Epidermal melanocyte (primary cell): ENCODE measurements around the gene RXRA.

Source experiments
- DNase-seq: peaks from one replicate; pipeline ENCODE4 v3.0.0; 2011; ENCODE audit warnings: low spot score; ENCODE audit not compliant: insufficient read length

The RXRA gene

DNA sequence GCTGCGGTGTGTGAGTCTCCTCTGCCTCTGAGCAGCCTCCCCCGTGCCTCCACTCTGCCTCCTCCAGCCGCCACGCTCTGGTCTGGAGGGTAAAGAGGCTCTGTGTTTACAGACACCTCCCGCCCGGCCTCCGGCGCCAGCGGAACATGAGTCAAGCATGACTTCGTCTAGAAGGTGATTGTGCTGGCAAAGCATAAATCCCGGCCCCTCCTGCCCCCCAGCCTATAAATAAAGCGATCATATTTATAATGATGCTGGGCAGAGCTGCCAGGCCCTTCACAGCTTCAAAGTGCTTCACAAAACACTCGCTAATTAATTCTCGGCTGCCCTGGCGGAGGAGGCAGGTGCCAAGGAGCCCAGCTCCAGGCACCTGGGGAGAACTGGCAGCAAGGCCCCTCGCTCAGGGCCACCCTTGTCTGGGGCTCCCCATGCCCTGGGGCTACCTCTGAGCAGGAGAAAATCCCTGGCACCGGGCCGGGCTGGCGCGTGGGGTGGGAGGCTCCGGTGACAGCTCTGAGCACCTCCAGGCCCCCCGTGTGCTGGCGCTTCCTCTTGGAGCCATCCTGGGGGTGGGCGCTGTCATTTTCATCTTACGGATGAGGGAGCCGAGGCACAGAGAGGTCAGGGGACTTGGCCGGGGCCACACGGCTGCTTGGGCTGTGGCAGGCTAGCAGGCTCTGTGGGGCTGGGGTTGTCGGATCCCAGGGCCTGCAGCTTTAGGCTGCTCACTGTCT lies 87.8 kb downstream of the RXRA start:
- peak; percentile 75 for DNase-seq

DNA sequence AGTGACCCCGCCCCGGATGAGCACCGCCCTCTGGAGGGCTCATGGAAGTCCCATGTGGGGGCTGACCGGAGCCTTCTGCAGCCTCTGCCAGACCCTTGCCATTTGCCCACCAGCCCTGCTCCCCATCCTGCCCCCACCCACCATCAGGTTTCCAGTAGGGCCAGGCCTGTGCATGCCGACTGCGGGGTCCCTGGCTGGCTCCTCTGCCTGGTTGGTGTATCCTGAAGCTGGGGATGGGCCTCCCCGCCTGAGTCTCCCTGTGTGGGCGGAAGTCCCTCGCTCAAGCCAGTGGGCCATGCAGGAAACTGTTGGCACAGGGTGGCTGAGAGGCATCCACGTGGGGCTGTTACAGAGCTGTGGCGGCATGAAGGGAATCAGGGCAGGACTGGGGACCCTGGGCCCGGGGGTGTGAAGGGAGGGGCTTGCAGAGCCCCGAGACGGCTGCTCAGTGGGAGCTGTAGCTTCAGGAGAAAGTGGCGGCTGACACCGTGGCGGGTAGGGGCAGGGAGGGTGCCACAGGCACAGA lies 88.7 kb downstream of the RXRA start:
- DNase-seq = no peak

DNA sequence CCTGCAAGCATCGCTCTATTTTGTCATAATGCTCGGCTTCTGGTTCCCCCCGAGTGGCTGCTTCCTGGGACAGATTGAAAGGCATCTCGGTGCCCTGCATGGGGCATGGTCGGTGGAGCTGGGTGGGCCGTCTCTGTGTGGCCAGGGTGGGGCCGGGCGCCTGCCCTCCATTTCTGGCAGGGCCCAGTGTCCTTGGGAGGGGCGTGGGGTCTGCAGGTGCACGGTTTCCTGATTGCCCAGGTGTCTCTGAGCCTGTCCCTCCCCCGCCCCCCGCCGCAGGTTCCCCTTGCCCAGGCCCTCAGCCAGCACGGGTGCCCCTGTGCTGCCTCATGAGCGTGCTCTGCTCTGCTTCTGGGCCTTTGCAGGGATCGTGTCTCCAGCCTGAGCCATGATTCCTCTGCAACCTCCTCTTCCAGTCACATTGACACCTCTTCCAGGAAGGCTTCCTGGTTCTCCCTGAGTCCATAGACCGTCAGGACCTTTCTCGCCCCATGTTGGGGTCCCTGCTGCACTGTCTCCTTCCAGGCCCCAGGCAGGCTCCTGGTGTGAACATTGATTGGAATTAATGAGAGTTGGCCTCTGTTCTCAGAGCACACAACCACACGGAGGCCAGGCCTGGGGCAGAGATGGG lies 90.2 kb downstream of the RXRA start:
- no peak for DNase-seq

DNA sequence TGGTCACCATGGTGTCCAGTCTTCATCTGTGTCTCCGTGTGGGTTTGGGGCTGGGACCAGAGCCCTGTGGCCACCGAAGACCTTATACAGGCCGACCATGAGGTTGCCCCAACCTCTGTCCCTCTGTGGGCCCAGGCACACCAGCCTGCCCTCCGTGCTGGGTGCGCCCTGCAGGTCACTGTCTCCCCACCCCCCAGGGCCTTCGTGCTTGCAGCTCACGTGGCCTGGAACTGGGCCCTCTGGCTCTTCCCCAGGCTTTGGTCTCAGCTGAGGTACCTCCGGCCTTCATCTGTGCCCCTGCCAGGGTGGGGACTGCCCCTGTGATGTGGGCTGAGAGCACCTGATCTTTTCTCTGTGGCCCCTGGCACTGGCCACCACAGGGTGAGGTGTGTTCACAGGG lies 92.1 kb downstream of the RXRA start:
- DNase-seq = no peak

- DNase-seq = no peak
These were observed 92.9 kb downstream of the RXRA start for GRCh38 chr9:134419000-134419683.

DNA sequence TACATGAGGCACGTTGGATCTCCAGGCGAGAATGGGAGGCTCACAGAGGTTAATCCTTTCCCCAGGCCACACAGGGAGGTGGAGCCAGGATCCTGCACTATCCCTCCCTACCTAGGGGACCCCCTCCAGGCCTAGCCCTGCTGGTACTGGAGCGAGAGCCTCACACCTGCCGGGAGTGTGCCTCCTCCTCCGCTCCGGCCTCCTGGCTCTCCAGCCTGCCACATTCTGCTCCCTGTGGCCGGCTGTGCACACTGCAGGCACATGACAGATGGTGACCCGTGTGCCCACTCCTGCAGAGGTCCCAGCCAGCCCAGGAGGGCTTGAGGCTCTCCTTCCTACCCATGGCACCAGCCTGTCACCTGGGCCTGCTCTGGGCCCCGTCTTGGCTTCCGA lies 93.4 kb downstream of the RXRA start:
- DNase-seq = no peak

DNA sequence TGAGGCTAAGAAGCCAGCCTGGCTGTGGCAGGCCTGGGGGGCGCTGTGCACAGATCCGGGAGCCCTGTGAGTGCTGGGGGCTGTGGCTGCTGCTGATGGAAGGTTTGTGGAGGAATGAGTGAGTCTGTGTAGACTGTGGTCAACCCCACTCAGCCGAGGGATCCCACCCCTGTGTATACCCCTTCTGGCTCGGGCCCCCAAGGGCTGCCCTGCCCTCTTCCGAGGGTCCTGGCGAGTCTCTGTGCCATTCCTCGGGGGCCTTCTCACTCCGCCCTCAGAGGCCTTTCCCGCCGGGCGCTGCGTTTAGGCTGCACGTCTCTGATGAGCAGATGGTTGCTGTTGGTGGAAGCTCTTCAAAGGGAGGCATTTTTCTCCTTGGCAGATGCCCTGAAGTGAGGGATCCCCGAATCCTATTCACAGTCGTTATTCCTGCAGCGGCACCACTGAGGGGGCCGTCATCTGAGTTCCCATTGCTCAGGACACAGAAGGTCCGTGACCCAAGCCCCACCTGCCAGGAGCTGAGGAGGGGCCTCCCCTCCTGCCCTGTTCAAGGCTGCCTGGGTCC lies 94.1 kb downstream of the RXRA start:
- DNase-seq = no peak

GRCh38 chr9:134420974-134421432 lies 94.7 kb downstream of the RXRA start:
- DNase-seq = no peak

GRCh38 chr9:134421888-134422287 lies 95.6 kb downstream of the RXRA start:
- no peak for DNase-seq

DNA sequence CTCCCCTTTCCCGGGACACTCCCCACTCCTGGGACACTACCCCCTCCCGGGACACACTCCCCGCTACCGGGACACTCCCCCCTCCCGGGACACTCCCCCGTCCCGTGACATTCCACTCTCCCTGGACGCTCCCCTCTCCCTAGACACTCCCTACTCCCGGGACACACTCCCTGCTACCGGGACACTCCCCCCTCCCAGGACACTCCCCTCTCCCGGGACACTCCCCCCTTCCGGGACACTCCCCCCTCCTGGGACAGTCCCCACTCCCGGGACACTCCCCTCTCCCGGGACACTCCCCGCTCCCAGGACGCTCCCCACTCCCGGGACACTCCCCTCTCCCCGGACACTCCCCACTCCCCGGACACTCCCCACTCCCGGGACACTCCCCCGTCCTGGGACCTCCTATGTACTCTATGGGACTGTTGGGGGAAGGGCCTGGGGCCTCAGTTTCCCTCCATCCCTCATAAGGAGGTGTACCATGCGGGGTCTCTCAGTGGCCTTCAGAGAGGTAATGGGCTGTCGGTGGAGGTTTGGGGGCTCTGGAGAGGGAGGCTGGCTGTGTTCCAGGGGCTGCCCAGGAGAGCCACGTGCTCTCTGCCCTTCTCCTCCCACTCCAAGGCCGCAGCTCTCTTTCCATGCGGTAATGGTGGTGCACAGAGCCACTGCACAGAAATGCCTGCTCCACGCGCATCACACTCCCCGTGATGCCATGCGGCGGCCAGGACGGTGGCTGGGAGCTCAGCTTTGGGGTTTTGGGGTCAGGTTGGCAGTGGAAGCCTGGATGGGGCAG lies 96.2 kb downstream of the RXRA start:
- no peak for DNase-seq

GRCh38 chr9:134423166-134423565 lies 96.9 kb downstream of the RXRA start:
- DNase-seq = no peak

- DNase-seq = no peak
These were observed 97.5 kb downstream of the RXRA start for GRCh38 chr9:134423749-134424148.

GRCh38 chr9:134424818-134425217 lies 98.6 kb downstream of the RXRA start:
- DNase-seq = no peak

- no peak for DNase-seq
These were observed 99.1 kb downstream of the RXRA start for GRCh38 chr9:134425401-134425800.

GRCh38 chr9:134425812-134426211 lies 99.6 kb downstream of the RXRA start:
- no peak for DNase-seq

- DNase-seq = no peak
These were observed 100.2 kb downstream of the RXRA start for GRCh38 chr9:134426436-134426835.

DNA sequence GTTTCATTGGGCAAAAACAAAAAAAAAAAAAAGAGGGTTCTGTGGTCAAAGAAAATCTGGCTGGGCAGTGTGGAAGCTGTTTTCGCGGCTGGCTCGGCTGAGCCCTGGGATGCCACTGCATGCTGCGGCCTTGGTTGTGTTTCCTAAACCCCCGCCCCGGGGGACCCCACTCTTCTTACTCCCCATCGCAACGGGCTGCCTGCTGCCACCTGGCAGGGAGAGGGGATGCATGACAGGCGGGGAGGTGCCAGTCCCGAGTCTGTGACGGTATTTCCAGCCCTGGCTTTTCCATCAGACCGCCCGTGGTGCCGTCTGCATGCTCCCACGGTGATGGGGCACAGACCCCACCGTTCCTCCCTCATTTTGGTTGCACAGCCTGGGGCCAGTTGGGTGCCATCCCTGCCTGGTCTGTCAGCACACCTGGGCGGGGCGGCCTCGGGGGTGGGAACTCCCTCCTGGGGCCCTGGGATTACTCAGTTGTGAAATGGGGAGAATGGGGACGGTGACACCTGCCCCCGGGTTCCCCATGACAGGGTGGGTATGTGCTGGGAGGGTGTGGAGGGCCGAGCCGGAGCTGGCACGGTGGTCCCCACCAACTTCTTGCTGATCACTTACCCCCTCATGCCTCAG lies 101.0 kb downstream of the RXRA start:
- DNase-seq = no peak

- DNase-seq = no peak
These were observed 102.3 kb downstream of the RXRA start for GRCh38 chr9:134428559-134428958.

GRCh38 chr9:134429007-134429406 lies 102.8 kb downstream of the RXRA start:
- no peak for DNase-seq

DNA sequence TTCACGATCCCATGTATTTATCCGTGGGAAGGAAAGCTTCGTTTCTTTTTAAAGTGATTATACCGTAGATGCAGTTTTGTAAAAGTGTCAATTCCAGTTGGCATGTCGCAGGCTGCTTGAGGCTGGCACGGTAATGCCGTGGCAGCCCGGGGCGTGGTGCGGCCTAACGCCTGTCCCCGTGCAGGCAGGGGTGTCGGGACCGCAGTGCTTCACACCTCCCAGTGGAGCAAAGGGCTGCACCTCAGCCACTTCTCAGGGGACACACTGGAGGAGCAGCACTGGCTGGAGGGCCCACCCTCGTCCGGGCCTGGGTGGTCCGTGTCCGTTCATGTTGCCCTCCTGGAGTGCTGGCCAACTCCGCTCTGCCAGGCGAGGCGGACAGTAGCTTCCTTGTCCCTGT lies 103.2 kb downstream of the RXRA start:
- DNase-seq = no peak

DNA sequence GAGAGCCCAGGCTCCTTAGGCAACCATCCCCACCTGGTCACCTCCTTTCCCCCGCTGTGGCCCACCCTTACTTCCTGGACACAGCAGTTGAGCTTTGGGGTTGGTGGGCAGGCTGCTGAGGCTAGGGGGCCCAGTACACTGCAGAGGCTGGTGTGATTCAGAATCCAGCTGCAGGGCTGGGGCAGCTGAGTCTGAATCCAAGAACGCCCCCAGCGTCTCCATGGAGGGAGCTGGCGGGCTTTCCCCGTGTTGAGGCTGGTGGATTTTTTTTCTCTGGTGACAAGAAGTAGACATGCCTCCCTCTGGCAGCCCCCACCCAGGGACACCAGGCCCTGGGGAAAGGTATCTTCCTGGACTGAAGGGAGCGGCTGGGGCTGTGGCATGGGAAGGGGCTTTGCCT lies 104.8 kb downstream of the RXRA start:
- DNase-seq = no peak
